Loucy (cell line): Measurements from ENCODE around the gene SLC15A1.

Experiments used
- H2AFZ ChIP-seq: fragments of 200-600 bp; sonication (generic); 2 replicates; pipeline ENCODE4 v1.6.0; 2016; ENCODE audit warnings: antibody characterized with exemption, mild to moderate bottlenecking, low read length, moderate library complexity
- H3F3A ChIP-seq: fragments of 200-600 bp; 2 replicates; pipeline ENCODE4 v1.6.0; 2016; ENCODE audit warnings: antibody characterized with exemption, low read depth, mild to moderate bottlenecking
- H3K27me3 ChIP-seq: fragments of 200-600 bp; sonication (generic); 2 replicates; pipeline ENCODE4 v1.6.1; 2014; ENCODE audit warnings: low read length, mild to moderate bottlenecking; ENCODE audit not compliant: insufficient read depth, poor library complexity, severe bottlenecking
- H3K36me3 ChIP-seq: fragments of 200-600 bp; sonication (generic); 2 replicates; pipeline ENCODE4 v1.6.1; 2016; ENCODE audit warnings: low read length; ENCODE audit not compliant: insufficient read depth
- H3K4me1 ChIP-seq: fragments of 200-600 bp; sonication (generic); 2 replicates; pipeline ENCODE4 v1.5.1; 2014; ENCODE audit warnings: low read length, mild to moderate bottlenecking; ENCODE audit not compliant: insufficient read depth, poor library complexity, severe bottlenecking
- H3K4me2 ChIP-seq: fragments of 200-600 bp; sonication (generic); 2 replicates; pipeline ENCODE4 v1.6.0; 2014; ENCODE audit warnings: antibody characterized with exemption, low read length, low read depth, mild to moderate bottlenecking; ENCODE audit not compliant: poor library complexity, severe bottlenecking
- H3K4me3 ChIP-seq: fragments of 200-600 bp; sonication (generic); 2 replicates; pipeline ENCODE4 v1.5.1; 2014; ENCODE audit warnings: low read length, mild to moderate bottlenecking, mixed read lengths; ENCODE audit not compliant: poor library complexity, severe bottlenecking
- H3K79me2 ChIP-seq: fragments of 200-600 bp; sonication (generic); 2 replicates; pipeline ENCODE4 v1.6.1; 2014; ENCODE audit warnings: low read length; ENCODE audit not compliant: insufficient read depth
- H3K9ac ChIP-seq: fragments of 200-600 bp; sonication (generic); 2 replicates; pipeline ENCODE4 v1.6.0; 2014; ENCODE audit warnings: mild to moderate bottlenecking, low read depth, low read length, moderate library complexity; ENCODE audit not compliant: poor library complexity, severe bottlenecking
- H3K9me2 ChIP-seq: fragments of 200-600 bp; sonication (generic); replicated peaks from 2 replicates; pipeline ENCODE4 v1.6.1; 2016; ENCODE audit warnings: low read depth, low read length, mixed read lengths
- H3K9me3 ChIP-seq: fragments of 200-600 bp; sonication (generic); 2 replicates; pipeline ENCODE4 v1.6.1; 2014; ENCODE audit warnings: mild to moderate bottlenecking, antibody characterized with exemption, low read length, low read depth; ENCODE audit not compliant: insufficient read depth
- H4K20me1 ChIP-seq: fragments of 200-600 bp; sonication (generic); 2 replicates; pipeline ENCODE4 v1.6.0; 2014; ENCODE audit warnings: antibody characterized with exemption, low read length, mild to moderate bottlenecking; ENCODE audit not compliant: insufficient read depth, poor library complexity, severe bottlenecking
- EZH2phosphoT487 ChIP-seq: fragments of 200-600 bp; IDR thresholded peaks from 2 replicates; pipeline ENCODE4 v1.6.1; 2018; ENCODE audit warnings: antibody characterized with exemption, mild to moderate bottlenecking, moderate library complexity, borderline replicate concordance
- TF ChIP-seq, protein P1 (sequence below): fragments of 200-600 bp; sonication (generic); conservative IDR thresholded peaks from 2 replicates; pipeline ENCODE4 v1.5.1; 2014; ENCODE audit warnings: mild to moderate bottlenecking, antibody characterized with exemption, low read length

SLC15A1 gene

GRCh38 chr13:98766697-98767096, 14.2 kb upstream of the SLC15A1 start:
- H3K4me2 ChIP-seq = no peak overlapping the region
- no peaks in the 10 kb centered on the region for H4K20me1 ChIP-seq
- no peaks in the 10 kb centered on the region for H3K9me2 ChIP-seq
- H3K4me3 ChIP-seq = no peak overlapping the region
- H3K9me3 ChIP-seq = no peaks in the 10 kb centered on the region
- H3K27me3 ChIP-seq = peaks cover 7% of the 10 kb centered on the region
- H3K9ac ChIP-seq = no peak overlapping the region
- no peaks in the 10 kb centered on the region for H3K36me3 ChIP-seq
- no peaks in the 10 kb centered on the region for H3K79me2 ChIP-seq
- H3F3A ChIP-seq = no peaks in the 10 kb centered on the region
- no peak overlapping the region for H2AFZ ChIP-seq
- H3K4me1 ChIP-seq = no peaks in the 10 kb centered on the region
- TF ChIP-seq EZH2phosphoT487 = no peak

- H3K4me2 ChIP-seq = no peak overlapping the region
- no peaks in the 10 kb centered on the region for H3K9me3 ChIP-seq
- H3K79me2 ChIP-seq = no peaks in the 10 kb centered on the region
- H2AFZ ChIP-seq = no peak overlapping the region
- no peaks in the 10 kb centered on the region for H3K9me2 ChIP-seq
- H3K4me3 ChIP-seq = no peak overlapping the region
- no peaks in the 10 kb centered on the region for H3K4me1 ChIP-seq
- TF ChIP-seq, protein P1, sequence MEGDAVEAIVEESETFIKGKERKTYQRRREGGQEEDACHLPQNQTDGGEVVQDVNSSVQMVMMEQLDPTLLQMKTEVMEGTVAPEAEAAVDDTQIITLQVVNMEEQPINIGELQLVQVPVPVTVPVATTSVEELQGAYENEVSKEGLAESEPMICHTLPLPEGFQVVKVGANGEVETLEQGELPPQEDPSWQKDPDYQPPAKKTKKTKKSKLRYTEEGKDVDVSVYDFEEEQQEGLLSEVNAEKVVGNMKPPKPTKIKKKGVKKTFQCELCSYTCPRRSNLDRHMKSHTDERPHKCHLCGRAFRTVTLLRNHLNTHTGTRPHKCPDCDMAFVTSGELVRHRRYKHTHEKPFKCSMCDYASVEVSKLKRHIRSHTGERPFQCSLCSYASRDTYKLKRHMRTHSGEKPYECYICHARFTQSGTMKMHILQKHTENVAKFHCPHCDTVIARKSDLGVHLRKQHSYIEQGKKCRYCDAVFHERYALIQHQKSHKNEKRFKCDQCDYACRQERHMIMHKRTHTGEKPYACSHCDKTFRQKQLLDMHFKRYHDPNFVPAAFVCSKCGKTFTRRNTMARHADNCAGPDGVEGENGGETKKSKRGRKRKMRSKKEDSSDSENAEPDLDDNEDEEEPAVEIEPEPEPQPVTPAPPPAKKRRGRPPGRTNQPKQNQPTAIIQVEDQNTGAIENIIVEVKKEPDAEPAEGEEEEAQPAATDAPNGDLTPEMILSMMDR = no peak
- TF ChIP-seq EZH2phosphoT487 = no peak
- no peaks in the 10 kb centered on the region for H4K20me1 ChIP-seq
- H3K9ac ChIP-seq = no peak overlapping the region
- no peaks in the 10 kb centered on the region for H3F3A ChIP-seq
- H3K27me3 ChIP-seq = peaks cover 7% of the 10 kb centered on the region
- H3K36me3 ChIP-seq = no peaks in the 10 kb centered on the region
Measured at GRCh38 chr13:98765996-98766519, 13.6 kb upstream of the SLC15A1 start.

DNA sequence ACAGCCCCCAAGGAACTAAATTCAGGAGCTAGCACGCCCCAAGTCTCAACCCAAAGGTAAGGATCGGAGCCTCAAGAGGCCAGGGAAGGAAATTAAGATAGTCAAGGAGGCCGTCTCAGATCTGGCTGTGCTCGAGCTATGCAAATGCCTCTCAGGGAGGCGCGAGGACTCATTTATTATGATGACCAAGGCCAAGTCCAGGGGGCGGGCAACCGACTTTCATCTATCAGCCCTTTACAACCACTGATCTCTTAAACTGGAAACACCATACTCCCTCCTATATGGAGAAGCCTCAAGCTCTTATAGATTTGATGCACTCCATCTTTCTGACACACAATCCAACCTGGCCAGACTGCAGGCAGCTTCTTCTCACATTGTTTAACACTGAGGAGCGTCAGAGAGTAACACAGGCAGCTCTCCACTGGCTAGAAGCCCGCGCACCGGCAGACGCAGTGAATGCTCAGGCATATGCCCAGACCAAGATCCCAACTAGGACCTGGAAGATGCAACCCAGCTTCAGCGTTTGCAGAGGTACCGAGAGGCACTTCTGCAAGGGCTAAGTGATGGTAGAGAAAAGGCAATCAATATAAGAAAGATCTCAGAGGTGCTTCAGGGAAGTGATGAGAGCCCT, 9.6 kb upstream of the SLC15A1 start:
- Histone ChIP-seq H3K4me3 (peak overlapping the region; percentile 31), H3K4me2 (peak overlapping the region; percentile 44), H3K9ac (no peak overlapping the region), H3K36me3 (no peaks in the 10 kb centered on the region), H3K9me2 (no peaks in the 10 kb centered on the region), H4K20me1 (no peaks in the 10 kb centered on the region), H2AFZ (no peak overlapping the region), H3K79me2 (no peaks in the 10 kb centered on the region), H3K4me1 (no peaks in the 10 kb centered on the region), H3K9me3 (no peaks in the 10 kb centered on the region), H3K27me3 (no peaks in the 10 kb centered on the region), H3F3A (no peaks in the 10 kb centered on the region)
- no peak for TF ChIP-seq EZH2phosphoT487
- TF ChIP-seq, protein P1 = no peak
